Omental fat pad (tissue), 4 donors: ENCODE results near the gene SYCN. TPM values are rescaled to one million over a fixed set of nuclear protein-coding genes. Genes with fewer than 3 reads are reported as not detected.

Experiments
- ATAC-seq: fragments of 150-250 bp; one replicate; pipeline ENCODE4 v1.9.1; 2016; ENCODE audit warnings: mild to moderate bottlenecking, moderate library complexity; ENCODE audit not compliant: low FRiP score
- DNase-seq: peaks from one replicate; pipeline ENCODE4 v3.0.0-alpha.2; 2019; ENCODE audit warnings: low spot score
- CTCF ChIP-seq, 3 donors: fragments of 450-650 bp; IDR thresholded peaks; one replicate each; pipeline ENCODE4 v1.5.1; 2016 to 2017; ENCODE audit warnings: antibody characterized with exemption in 3 of 3, mild to moderate bottlenecking in 3 of 3, moderate library complexity in 2 of 3
- total RNA-seq, 4 donors: library from RNA; depleted of rRNA; stranded (reverse); fragments of >200 nt; gene quantifications; one replicate each; pipeline ENCODE4 v1.1.0, GENCODE V29; 2016

SYCN gene
- total RNA-seq, 4 donors from 2014 or later: not detected

GRCh38 chr19:39154629-39155100 lies 49.4 kb downstream of the SYCN start:
- DNase-seq (no peak), ATAC-seq (no peak)
- no peak for TF ChIP-seq CTCF (IDR thresholded peaks at IDR 0.05)

GRCh38 chr19:39154100-39154628 lies 49.9 kb downstream of the SYCN start:
- no peak for TF ChIP-seq CTCF (IDR thresholded peaks at IDR 0.05)
- ATAC-seq (no peak), DNase-seq (no peak)

Other genes starting within 250 kb of the SYCN start
- 10 to 100 TPM; 31.2 to 43.6 (median 38.2) TPM for gene FBXO17, start 228.5 kb downstream of the SYCN start, total RNA-seq
- 10 to 100 TPM in 1 of 4 donors, 1 to 10 TPM in 3; 3.2 to 14.6 (median 7.6) TPM for gene FBXO27, start 171.7 kb downstream of the SYCN start, total RNA-seq
- not detected for gene ACP7, start 119.9 kb downstream of the SYCN start, total RNA-seq
- gene PAK4, start 78.5 kb downstream of the SYCN start, total RNA-seq: 1 to 10 TPM; 4.6 to 9.8 (median 6.3) TPM
- under 1 TPM in 1 of 4 donors, not detected in 3; 0.46 TPM for gene NCCRP1, start 7.3 kb downstream of the SYCN start, total RNA-seq
- not detected for gene IFNL3, start 40.7 kb upstream of the SYCN start, total RNA-seq
- gene IFNL4, start 44.6 kb upstream of the SYCN start, total RNA-seq: not detected
- not detected for gene IFNL2, start 64.1 kb upstream of the SYCN start, total RNA-seq
- gene IFNL1, start 92.1 kb upstream of the SYCN start, total RNA-seq: not detected
- 1 to 10 TPM in 2 of 4 donors, under 1 TPM in 2; 0.63 to 1.4 (median 1.0) TPM for gene LRFN1, start 116.6 kb upstream of the SYCN start, total RNA-seq
- gene GMFG, start 131.8 kb upstream of the SYCN start, total RNA-seq: 100 to 1,000 TPM in 1 of 4 donors, 10 to 100 TPM in 3; 31.8 to 126 (median 55.5) TPM
- gene SAMD4B, start 138.2 kb upstream of the SYCN start, total RNA-seq: 10 to 100 TPM; 55.9 to 87.7 (median 73.2) TPM
- 10 to 100 TPM; 29.2 to 60.3 (median 53.3) TPM for gene PAF1, start 186.8 kb upstream of the SYCN start, total RNA-seq
- gene MED29, start 187.1 kb upstream of the SYCN start, total RNA-seq: 10 to 100 TPM; 24.5 to 41.3 (median 32.5) TPM
- gene ZFP36, start 202.6 kb upstream of the SYCN start, total RNA-seq: 100 to 1,000 TPM; 323 to 827 (median 509) TPM
- gene PLEKHG2, start 208.4 kb upstream of the SYCN start, total RNA-seq: 10 to 100 TPM; 16.5 to 35.3 (median 21.4) TPM
- 1,000 to 10,000 TPM; 1,153 to 1,681 (median 1,338) TPM for gene RPS16, start 231.7 kb upstream of the SYCN start, total RNA-seq
- 100 to 1,000 TPM in 1 of 4 donors, 10 to 100 TPM in 3; 62.2 to 102 (median 73.3) TPM for gene SUPT5H, start 241.3 kb upstream of the SYCN start, total RNA-seq